SK-N-SH (cell line): ENCODE results near the gene DBH. TPM values are rescaled to one million over a fixed set of nuclear protein-coding genes. Genes with fewer than 3 reads are reported as not detected.
A peak's percentile ranks its signal among the peaks of the same experiment; 100 is the strongest.

Experiments
- CTCF ChIA-PET: fragments of 300-600, 350-600 bp; formaldehyde crosslinking; extraction: SDS; loops from one replicate; lab custom pipeline; 2021; lab: Yijun Ruan, JAX
- POLR2A ChIA-PET: fragments of 350-600 bp; sonication (Branson Sonifier 250); formaldehyde crosslinking; extraction: SDS; loops from one replicate; lab custom pipeline; 2020; ENCODE audit warnings: antibody characterized with exemption, inconsistent platforms; lab: Yijun Ruan, JAX
- DNase-seq: peaks from one replicate; pipeline ENCODE4 v3.0.0; 2012
- H2AFZ ChIP-seq: fragments of 200-600 bp; sonication (generic); 2 replicates; pipeline ENCODE4 v1.8.1; 2016; ENCODE audit warnings: antibody characterized with exemption, mild to moderate bottlenecking, low read depth
- H3F3A ChIP-seq: fragments of 200-600 bp; sonication (generic); replicated peaks from 2 replicates; pipeline ENCODE3; 2016; ENCODE audit warnings: antibody characterized with exemption, mild to moderate bottlenecking; ENCODE audit not compliant: insufficient read depth
- H3K27ac ChIP-seq, 2 experiments: fragments of 200-500 bp in 1 of 2; fragments of 200-600 bp in 1 of 2; sonication (Bioruptor generic) in 1 of 2; sonication (generic), shearing (Covaris generic) in 1 of 2; 2 replicates each; pipeline versions ENCODE4 v1.5.1 to v1.6.1; 2014 to 2016; ENCODE audit warnings: low read depth in 2 of 2, inconsistent platforms in 1 of 2, low read length in 1 of 2, mild to moderate bottlenecking in 1 of 2, mixed read lengths in 1 of 2
- H3K27me3 ChIP-seq: fragments of 200-600 bp; sonication (generic), shearing (Covaris generic); 2 replicates; pipeline ENCODE4 v1.6.1; 2016; ENCODE audit warnings: mixed run types; ENCODE audit not compliant: insufficient read depth
- H3K36me3 ChIP-seq, 2 experiments: fragments of 200-500 bp in 1 of 2; fragments of 200-600 bp in 1 of 2; sonication (Bioruptor generic) in 1 of 2; sonication (generic) in 1 of 2; replicated peaks in 1 of 2; 2 replicates each; pipeline versions ENCODE3 to v1.5.1; 2014 to 2016; ENCODE audit warnings: low read length in 1 of 2, mild to moderate bottlenecking in 1 of 2; ENCODE audit not compliant: insufficient read depth in 2 of 2, control insufficient read depth in 1 of 2
- H3K4me1 ChIP-seq, 2 experiments: fragments of 200-500 bp in 1 of 2; fragments of 200-600 bp in 1 of 2; sonication (Bioruptor generic) in 1 of 2; sonication (generic), shearing (Covaris generic) in 1 of 2; 2 replicates each; pipeline versions ENCODE4 v1.5.1 to v1.6.1; 2014 to 2016; ENCODE audit warnings: low read depth in 1 of 2, low read length in 1 of 2, mixed run types in 1 of 2; ENCODE audit not compliant: insufficient read depth in 2 of 2, control insufficient read depth in 1 of 2
- H3K4me2 ChIP-seq: fragments of 200-600 bp; sonication (generic), shearing (Covaris generic); 2 replicates; pipeline ENCODE4 v1.6.1; 2017; ENCODE audit warnings: mixed run types
- H3K4me3 ChIP-seq, 2 experiments: fragments of 200-500 bp in 1 of 2; fragments of 200-600 bp in 1 of 2; sonication (Bioruptor generic) in 1 of 2; sonication (generic), shearing (Covaris generic) in 1 of 2; 2 replicates each; pipeline versions ENCODE4 v1.5.1 to v1.8.1; 2014 to 2016; ENCODE audit warnings: low read depth in 2 of 2, inconsistent platforms in 1 of 2, low read length in 1 of 2, mild to moderate bottlenecking in 1 of 2, mixed read lengths in 1 of 2, moderate library complexity in 1 of 2
- H3K79me2 ChIP-seq: fragments of 200-600 bp; sonication (generic); 2 replicates; pipeline ENCODE4 v1.8.1; 2017; ENCODE audit warnings: mild to moderate bottlenecking; ENCODE audit not compliant: insufficient read depth
- H3K9ac ChIP-seq: fragments of 200-600 bp; sonication (generic); 2 replicates; pipeline ENCODE4 v1.6.1; 2017; ENCODE audit warnings: mixed run types
- H3K9me2 ChIP-seq: fragments of 200-600 bp; sonication (generic); 2 replicates; pipeline ENCODE4 v1.6.1; 2017; ENCODE audit warnings: mixed run types
- H3K9me3 ChIP-seq: fragments of 200-600 bp; sonication (generic); 2 replicates; pipeline ENCODE4 v1.6.1; 2017; ENCODE audit warnings: mixed run types, mild to moderate bottlenecking, moderate library complexity
- H4K20me1 ChIP-seq: fragments of 200-600 bp; sonication (generic); 2 replicates; pipeline ENCODE4 v1.6.1; 2017; ENCODE audit warnings: mild to moderate bottlenecking, mixed run types; ENCODE audit not compliant: insufficient read depth
- CHD2 ChIP-seq: fragments of 150-350 bp; IDR thresholded peaks from 2 replicates; pipeline ENCODE4 v1.6.1; 2018; ENCODE audit warnings: low read length; ENCODE audit not compliant: partially characterized antibody
- FOSL2 ChIP-seq: IDR thresholded peaks from 2 replicates; pipeline ENCODE4 v1.4.0; 2012; ENCODE audit warnings: low read depth, mild to moderate bottlenecking, moderate library complexity, borderline replicate concordance
- GABPA ChIP-seq: IDR thresholded peaks from 2 replicates; pipeline ENCODE4 v1.4.0; 2012; ENCODE audit warnings: low read depth, mild to moderate bottlenecking
- GATA2 ChIP-seq: sonication (generic); formaldehyde crosslinking; IDR thresholded peaks from 2 replicates; pipeline ENCODE4 v1.5.0; 2020; ENCODE audit warnings: mild to moderate bottlenecking, missing genetic modification reagents
- MXI1 ChIP-seq: IDR thresholded peaks from 2 replicates; pipeline ENCODE4 v1.6.1; 2012; ENCODE audit warnings: mild to moderate bottlenecking, low read depth, low read length, improper control_type of control experiment
- NRF1 ChIP-seq: IDR thresholded peaks from 2 replicates; pipeline ENCODE4 v1.6.1; 2012; ENCODE audit warnings: low read depth, mild to moderate bottlenecking, low read length
- POLR2AphosphoS5 ChIP-seq: IDR thresholded peaks from 2 replicates; pipeline ENCODE4 v1.6.1; 2012; ENCODE audit warnings: low read depth, low read length
- SIN3A ChIP-seq: IDR thresholded peaks from 2 replicates; pipeline ENCODE4 v1.6.1; 2012; ENCODE audit warnings: low read depth, mild to moderate bottlenecking, low read length, moderate library complexity, borderline replicate concordance
- SMC3 ChIP-seq: IDR thresholded peaks from 2 replicates; pipeline ENCODE4 v1.6.1; 2012; ENCODE audit warnings: low read depth, low read length, improper control_type of control experiment
- TCF12 ChIP-seq: IDR thresholded peaks from 2 replicates; pipeline ENCODE4 v1.4.0; 2012
- WGBS: methylation state at CpG from one replicate; pipeline ENCODE4 v1.1.6; 2017; ENCODE audit warnings: low lambda C conversion rate; 5-methylcytosine and 5-hydroxymethylcytosine counted together
- polyA plus RNA-seq, 3 experiments: library from polyadenylated mRNA; depleted of rRNA; stranded (reverse); fragments of >200 nt; gene quantifications; 2 replicates each; pipeline ENCODE4 v1.2.3, GENCODE V29; 2012
- TF ChIP-seq, protein P1 (sequence below): IDR thresholded peaks from 2 replicates; pipeline ENCODE4; 2012
- TF ChIP-seq, protein P2 (sequence below): fragments of 200-600 bp; sonication (generic); IDR thresholded peaks from 2 replicates; pipeline ENCODE4 v1.6.1; 2017; ENCODE audit warnings: antibody characterized with exemption, mild to moderate bottlenecking, moderate library complexity

Gene DBH
- polyA plus RNA-seq, 1 of the 3 experiments (the other 2 are of a cell fraction), result 0.92 TPM

DNA sequence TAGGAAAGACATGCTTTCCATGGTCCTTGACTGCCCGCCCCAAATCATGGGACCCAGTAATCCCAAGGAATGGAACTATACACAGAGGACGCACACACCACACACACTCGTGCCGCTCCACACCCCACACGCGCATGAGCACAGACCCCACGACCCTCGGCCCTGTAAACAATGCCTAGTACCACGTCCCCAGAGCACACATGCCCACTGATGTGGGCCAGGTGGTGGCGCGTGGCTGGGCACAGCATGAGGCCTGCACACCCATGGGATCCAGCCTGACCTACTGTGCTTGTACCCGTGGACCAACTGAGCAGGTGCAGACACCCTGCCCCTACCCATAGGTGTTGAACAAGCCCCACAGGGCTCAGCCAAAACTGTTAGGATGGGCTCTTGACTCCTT is 739 bp downstream of the DBH start:
- WGBS, result 30% methylated on average over 10 of the region's 12 CpGs
- POLR2A ChIA-PET, result interaction anchor here (0.9 to 16.4 kb wide), 19 partner anchors 8 to 105 kb away, joined by 3 to 261 read pairs (median 13); partner anchors contain the start of genes ADAMTSL2 and FAM163B
- no peak overlapping the region for H3K4me2 ChIP-seq

DNA sequence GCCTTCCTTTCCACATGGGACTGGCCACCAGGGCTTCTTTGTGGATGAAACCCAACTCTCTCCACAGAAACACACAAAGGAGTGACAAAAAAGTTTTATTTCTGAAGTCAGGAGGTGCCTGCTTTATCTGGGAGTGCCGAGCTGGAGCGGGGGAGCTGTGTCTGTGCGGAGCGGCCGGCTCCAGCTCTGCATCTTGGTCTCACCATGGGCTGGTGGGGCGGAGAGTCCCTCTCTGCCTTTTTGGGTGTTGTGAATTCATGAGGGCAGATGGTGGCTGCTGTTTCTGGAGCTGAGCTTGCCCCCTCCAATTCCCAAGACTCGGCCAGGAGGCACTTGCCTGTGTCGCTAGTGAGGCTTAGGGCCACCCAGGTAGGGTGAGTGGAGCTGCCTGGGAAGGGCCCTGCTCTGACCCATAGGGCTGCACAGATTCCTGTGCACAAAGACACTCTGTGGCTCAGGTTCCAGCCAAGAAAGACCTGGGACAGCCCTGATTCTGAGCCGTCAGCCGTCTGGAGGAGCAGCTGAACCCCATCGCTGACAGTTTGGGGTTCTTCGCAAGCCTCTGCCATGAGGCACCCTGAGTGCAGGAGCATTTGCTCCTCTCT is 1.4 kb downstream of the DBH start:
- no peak overlapping the region for H3K4me2 ChIP-seq
- peak; percentile 44 for DNase-seq
- H3K4me1 ChIP-seq, result peaks cover 0 to 71% of the 10 kb centered on the region in 2 experiments; a peak in 2 of 4 replicates
- H4K20me1 ChIP-seq, result no peaks in the 10 kb centered on the region
- WGBS, result 35% methylated on average over 10 of the region's 12 CpGs
- CTCF ChIA-PET, result interaction anchor here (0.8 to 4.3 kb wide), 10 partner anchors 10 to 151 kb away, joined by 3 to 26 read pairs (median 3); partner anchors contain the start of genes ADAMTSL2 and FAM163B
- no peak overlapping the region for H2AFZ ChIP-seq
- no peaks in the 10 kb centered on the region for H3K9me2 ChIP-seq
- H3K4me3 ChIP-seq, result peak overlapping the region in 1 of 2 experiments; percentile 64; a peak in 2 of 4 replicates
- H3K9me3 ChIP-seq, result no peaks in the 10 kb centered on the region
- H3K79me2 ChIP-seq, result no peaks in the 10 kb centered on the region
- peaks cover 0 to 4% of the 10 kb centered on the region in 2 experiments for H3K36me3 ChIP-seq
- no peaks in the 10 kb centered on the region for H3F3A ChIP-seq
- H3K9ac ChIP-seq, result no peak overlapping the region
- H3K27ac ChIP-seq, result peak overlapping the region in 1 of 2 experiments; percentile 100; a peak in 2 of 4 replicates
- peaks cover 48% of the 10 kb centered on the region for H3K27me3 ChIP-seq
- POLR2A ChIA-PET, result interaction anchor here (0.8 to 16.4 kb wide), 10 partner anchors 10 to 106 kb away, joined by 3 to 261 read pairs (median 40); partner anchors contain the start of genes ADAMTSL2 and FAM163B
- TF ChIP-seq FOSL2 (no peak), SMC3 (no peak), SIN3A (no peak), CHD2 (no peak), GATA2 (CRISPR knock-in tag) (no peak), NRF1 (no peak), POLR2AphosphoS5 (no peak), TCF12 (no peak)
- TF ChIP-seq, protein P1, sequence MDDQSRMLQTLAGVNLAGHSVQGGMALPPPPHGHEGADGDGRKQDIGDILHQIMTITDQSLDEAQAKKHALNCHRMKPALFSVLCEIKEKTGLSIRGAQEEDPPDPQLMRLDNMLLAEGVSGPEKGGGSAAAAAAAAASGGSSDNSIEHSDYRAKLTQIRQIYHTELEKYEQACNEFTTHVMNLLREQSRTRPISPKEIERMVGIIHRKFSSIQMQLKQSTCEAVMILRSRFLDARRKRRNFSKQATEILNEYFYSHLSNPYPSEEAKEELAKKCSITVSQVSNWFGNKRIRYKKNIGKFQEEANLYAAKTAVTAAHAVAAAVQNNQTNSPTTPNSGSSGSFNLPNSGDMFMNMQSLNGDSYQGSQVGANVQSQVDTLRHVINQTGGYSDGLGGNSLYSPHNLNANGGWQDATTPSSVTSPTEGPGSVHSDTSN, result no peak
- TF ChIP-seq, protein P2, sequence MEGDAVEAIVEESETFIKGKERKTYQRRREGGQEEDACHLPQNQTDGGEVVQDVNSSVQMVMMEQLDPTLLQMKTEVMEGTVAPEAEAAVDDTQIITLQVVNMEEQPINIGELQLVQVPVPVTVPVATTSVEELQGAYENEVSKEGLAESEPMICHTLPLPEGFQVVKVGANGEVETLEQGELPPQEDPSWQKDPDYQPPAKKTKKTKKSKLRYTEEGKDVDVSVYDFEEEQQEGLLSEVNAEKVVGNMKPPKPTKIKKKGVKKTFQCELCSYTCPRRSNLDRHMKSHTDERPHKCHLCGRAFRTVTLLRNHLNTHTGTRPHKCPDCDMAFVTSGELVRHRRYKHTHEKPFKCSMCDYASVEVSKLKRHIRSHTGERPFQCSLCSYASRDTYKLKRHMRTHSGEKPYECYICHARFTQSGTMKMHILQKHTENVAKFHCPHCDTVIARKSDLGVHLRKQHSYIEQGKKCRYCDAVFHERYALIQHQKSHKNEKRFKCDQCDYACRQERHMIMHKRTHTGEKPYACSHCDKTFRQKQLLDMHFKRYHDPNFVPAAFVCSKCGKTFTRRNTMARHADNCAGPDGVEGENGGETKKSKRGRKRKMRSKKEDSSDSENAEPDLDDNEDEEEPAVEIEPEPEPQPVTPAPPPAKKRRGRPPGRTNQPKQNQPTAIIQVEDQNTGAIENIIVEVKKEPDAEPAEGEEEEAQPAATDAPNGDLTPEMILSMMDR, result no peak

More for the DNA sequence above, 739 bp downstream of the DBH start:
- H2AFZ ChIP-seq, result no peak overlapping the region
- peak; percentile 41 for DNase-seq
- no peaks in the 10 kb centered on the region for H3K9me3 ChIP-seq
- H4K20me1 ChIP-seq, result no peaks in the 10 kb centered on the region
- H3K4me1 ChIP-seq, result peaks cover 0 to 71% of the 10 kb centered on the region in 2 experiments; a peak in 2 of 4 replicates
- no peak overlapping the region for H3K9ac ChIP-seq
- H3K27me3 ChIP-seq, result peaks cover 48% of the 10 kb centered on the region
- no peaks in the 10 kb centered on the region for H3F3A ChIP-seq
- no peaks in the 10 kb centered on the region for H3K79me2 ChIP-seq
- H3K27ac ChIP-seq, result peak overlapping the region in 1 of 2 experiments; percentile 100; a peak in 2 of 4 replicates
- H3K4me3 ChIP-seq, result peak overlapping the region in 1 of 2 experiments; percentile 64; a peak in 2 of 4 replicates
- CTCF ChIA-PET, result interaction anchor here (1.0 to 4.3 kb wide), 10 partner anchors 11 to 150 kb away, joined by 3 to 26 read pairs (median 4); partner anchors contain the start of gene ADAMTSL2
- H3K9me2 ChIP-seq, result no peaks in the 10 kb centered on the region
- TF ChIP-seq MXI1, result peak; percentile 56
- no peak for TF ChIP-seq GABPA
- TF ChIP-seq, all 33 proteins: peak for 1
- H3K36me3 ChIP-seq, result peaks cover 0 to 4% of the 10 kb centered on the region in 2 experiments
